Type B pancreatic cell (in vitro differentiated cells): ENCODE data around the gene BRWD1. TPM values are rescaled to one million over a fixed set of nuclear protein-coding genes. Genes with fewer than 3 reads are reported as not detected.

Experiments
- DNase-seq: peaks from one replicate; pipeline ENCODE4 v3.0.0; 2021; ENCODE audit warnings: mixed read lengths; ENCODE audit not compliant: unreplicated experiment; ENCODE audit errors: extremely low spot score
- H3K27ac Mint-ChIP-seq: 2 replicates; pipeline ENCODE4 v1.8.0; 2021; ENCODE audit warnings: mild to moderate bottlenecking, mixed read lengths
- H3K27me3 Mint-ChIP-seq: 2 replicates; pipeline ENCODE4 v1.8.0; 2021; ENCODE audit warnings: mixed read lengths
- H3K36me3 Mint-ChIP-seq: 2 replicates; pipeline ENCODE4 v1.8.0; 2021; ENCODE audit warnings: mixed read lengths
- H3K4me1 Mint-ChIP-seq: one replicate; pipeline ENCODE4 v1.8.0; 2021; ENCODE audit warnings: mixed read lengths; ENCODE audit not compliant: unreplicated experiment
- H3K4me3 Mint-ChIP-seq: 2 replicates; pipeline ENCODE4 v1.8.0; 2021; ENCODE audit warnings: mild to moderate bottlenecking, mixed read lengths
- H3K9me3 Mint-ChIP-seq: 2 replicates; pipeline ENCODE4 v1.8.0; 2021; ENCODE audit warnings: mixed read lengths
- CTCF ChIP-seq: fragments of 200-600 bp; sonication (generic); conservative IDR thresholded peaks from 2 replicates; pipeline ENCODE4 v1.5.0; 2021; ENCODE audit warnings: antibody characterized with exemption, mild to moderate bottlenecking
- total RNA-seq: library from RNA; stranded (reverse); gene quantifications from 2 replicates; pipeline ENCODE4 v1.2.1, GENCODE V29; 2021; ENCODE audit warnings: low replicate concordance

Gene BRWD1
- total RNA-seq, 1 donor from 2014 or later: 48.0 TPM

- no peak for TF ChIP-seq CTCF
- peaks cover 4% of the 10 kb centered on the region for H3K27me3 Mint-ChIP-seq
- peak overlapping the region; percentile 72 for H3K27ac Mint-ChIP-seq
- H3K36me3 Mint-ChIP-seq: peaks cover 10% of the 10 kb centered on the region
- H3K4me3 Mint-ChIP-seq: no peak overlapping the region
- H3K9me3 Mint-ChIP-seq: peaks cover 6% of the 10 kb centered on the region
- peaks cover 32% of the 10 kb centered on the region for H3K4me1 Mint-ChIP-seq
- DNase-seq: no peak
Measured at GRCh38 chr21:39318091-39318959, 4.9 kb upstream of the BRWD1 start.

- TF ChIP-seq CTCF: no peak
- peak overlapping the region; percentile 56 for H3K4me3 Mint-ChIP-seq
- peaks cover 10% of the 10 kb centered on the region for H3K36me3 Mint-ChIP-seq
- DNase-seq: no peak
- H3K27ac Mint-ChIP-seq: peak overlapping the region; percentile 72
- peaks cover 4% of the 10 kb centered on the region for H3K27me3 Mint-ChIP-seq
- H3K9me3 Mint-ChIP-seq: peaks cover 6% of the 10 kb centered on the region
- H3K4me1 Mint-ChIP-seq: peaks cover 32% of the 10 kb centered on the region
Measured at GRCh38 chr21:39317134-39318090, 4.0 kb upstream of the BRWD1 start.

- Mint-ChIP-seq H3K4me3 (peak overlapping the region; percentile 56), H3K9me3 (peaks cover 4% of the 10 kb centered on the region), H3K4me1 (peaks cover 36% of the 10 kb centered on the region), H3K27me3 (peaks cover 8% of the 10 kb centered on the region), H3K36me3 (peaks cover 14% of the 10 kb centered on the region), H3K27ac (peak overlapping the region; percentile 72)
- no peak for DNase-seq
- no peak for TF ChIP-seq CTCF
Measured at GRCh38 chr21:39316729-39317128, 3.3 kb upstream of the BRWD1 start.

- Mint-ChIP-seq H3K4me3 (peak overlapping the region; percentile 18), H3K4me1 (peaks cover 38% of the 10 kb centered on the region), H3K9me3 (no peaks in the 10 kb centered on the region), H3K27me3 (peaks cover 8% of the 10 kb centered on the region), H3K36me3 (peaks cover 16% of the 10 kb centered on the region), H3K27ac (peak overlapping the region; percentile 21)
- TF ChIP-seq CTCF: no peak
- no peak for DNase-seq
Measured at GRCh38 chr21:39315603-39316445, 2.4 kb upstream of the BRWD1 start.
